HG03066 (cell line): ENCODE results near the gene SULF2.

Experiments
- ATAC-seq: cut with Tn5 transposase; IDR thresholded peaks from one replicate; pipeline ENCODE4 v1.9.1; 2021; ENCODE audit warnings: low read depth; ENCODE audit not compliant: unreplicated experiment

The SULF2 gene

DNA sequence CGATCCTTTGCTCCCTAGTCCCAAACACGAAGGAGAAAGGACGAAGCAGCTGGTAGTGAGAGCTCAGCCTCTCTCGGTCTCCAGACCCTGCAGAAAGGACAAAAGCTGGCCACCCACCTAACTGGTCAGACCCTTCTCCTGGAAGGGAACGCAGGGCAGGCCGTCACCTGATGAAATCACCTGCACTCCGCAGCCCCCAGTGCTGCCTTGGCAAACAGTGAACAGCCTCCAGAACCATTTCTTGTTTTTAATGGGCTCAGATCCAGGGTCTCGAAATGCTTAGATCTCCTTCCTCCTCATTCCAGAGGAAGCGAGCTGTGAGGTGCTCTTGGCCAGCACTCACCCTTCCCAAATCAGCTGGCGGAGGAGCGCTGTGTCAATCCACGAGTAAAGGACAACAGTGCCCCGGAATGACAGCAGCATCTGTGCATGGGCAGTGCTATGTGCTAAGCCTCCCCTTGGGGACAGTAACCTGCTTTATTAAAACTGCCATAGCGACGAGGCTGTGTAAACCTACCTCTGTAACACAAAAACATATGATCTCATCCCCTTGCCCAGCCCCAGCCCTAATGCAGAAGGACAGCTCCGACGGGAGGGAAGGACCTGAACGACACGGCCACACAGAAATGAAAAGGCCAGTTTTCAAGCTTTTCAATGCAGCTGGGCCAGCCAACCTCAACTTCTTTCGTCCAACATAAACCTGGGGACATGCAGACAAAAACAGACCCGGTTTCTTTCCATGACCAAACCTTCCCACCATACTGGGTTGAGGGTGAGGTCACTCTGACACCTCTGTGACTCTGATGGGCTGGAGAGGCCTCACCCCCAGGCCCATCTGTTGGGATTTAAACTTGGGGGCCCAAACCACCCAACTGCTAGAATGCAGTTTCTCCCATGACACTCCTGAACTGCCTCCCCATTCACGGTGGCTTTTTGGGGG lies 43.3 kb downstream of the SULF2 start:
- no peak for ATAC-seq

DNA sequence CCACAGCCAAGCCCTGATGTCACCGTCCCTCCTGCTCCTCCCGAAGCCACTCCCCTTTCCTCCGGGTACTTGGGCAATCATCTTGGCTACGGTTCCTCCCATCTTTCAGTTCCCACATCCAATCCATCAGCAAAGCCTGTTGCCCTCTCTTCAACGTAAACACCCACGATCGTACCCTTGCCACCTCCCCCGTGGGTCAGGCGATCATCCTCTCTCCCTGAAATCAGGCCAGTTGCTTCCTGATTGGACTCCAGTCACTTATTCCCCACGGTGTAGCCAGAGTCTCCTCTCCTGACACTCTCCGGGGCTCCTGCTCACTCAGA lies 44.5 kb downstream of the SULF2 start:
- no peak for ATAC-seq

DNA sequence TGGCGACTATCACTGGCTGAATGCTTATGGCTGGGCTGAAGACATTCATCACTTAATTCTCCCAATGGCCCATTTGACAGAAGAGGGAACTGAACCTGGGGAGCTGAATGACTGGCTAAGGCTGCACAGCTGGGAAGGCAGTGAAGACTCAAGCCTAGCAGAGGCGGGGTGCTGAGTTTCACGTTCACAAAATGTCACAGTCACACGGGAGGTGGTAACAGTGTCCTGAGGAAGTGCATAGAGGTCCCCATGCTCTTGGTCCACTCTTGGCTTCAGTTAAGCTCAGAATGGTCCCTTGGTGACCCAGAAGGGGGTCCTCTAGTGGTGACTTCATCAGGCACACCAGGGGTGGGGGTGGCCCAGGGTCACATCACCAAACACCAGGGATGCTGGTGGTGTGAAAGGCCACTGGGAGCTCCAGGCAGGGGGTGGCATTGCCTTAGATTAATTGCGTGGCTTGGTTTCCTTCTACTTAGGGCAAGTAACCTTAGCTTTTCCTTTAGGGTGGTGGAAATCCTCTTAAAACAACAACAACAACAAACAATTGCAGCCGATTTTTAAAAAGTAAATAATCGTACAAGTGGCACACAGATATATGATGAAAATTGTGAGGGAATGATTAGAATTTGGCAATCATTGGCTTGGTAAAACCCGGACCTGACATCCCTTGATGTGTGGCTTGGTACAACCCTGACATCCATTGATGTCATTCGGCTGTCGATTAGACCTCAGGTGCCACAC lies 45.0 kb downstream of the SULF2 start:
- ATAC-seq: no peak

DNA sequence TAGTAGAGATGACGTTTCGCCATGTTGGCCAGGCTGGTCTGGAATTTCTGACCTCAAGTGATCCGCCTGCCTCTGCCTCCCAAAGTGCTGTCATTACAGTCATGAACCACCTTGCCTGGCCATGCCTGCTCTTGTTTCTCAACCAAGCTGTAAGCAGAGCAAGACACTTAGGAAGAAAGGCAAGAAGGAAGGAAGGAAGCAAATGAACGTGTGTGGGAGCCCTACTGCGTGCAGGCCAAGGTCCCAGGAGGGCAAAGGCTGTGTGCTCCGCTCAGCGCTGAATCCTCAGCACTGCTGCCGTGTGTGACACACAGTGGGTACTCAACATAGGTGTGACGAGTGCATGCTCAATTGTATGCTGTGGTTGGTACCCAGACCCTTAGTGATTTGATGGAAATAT lies 47.4 kb downstream of the SULF2 start:
- no peak for ATAC-seq

DNA sequence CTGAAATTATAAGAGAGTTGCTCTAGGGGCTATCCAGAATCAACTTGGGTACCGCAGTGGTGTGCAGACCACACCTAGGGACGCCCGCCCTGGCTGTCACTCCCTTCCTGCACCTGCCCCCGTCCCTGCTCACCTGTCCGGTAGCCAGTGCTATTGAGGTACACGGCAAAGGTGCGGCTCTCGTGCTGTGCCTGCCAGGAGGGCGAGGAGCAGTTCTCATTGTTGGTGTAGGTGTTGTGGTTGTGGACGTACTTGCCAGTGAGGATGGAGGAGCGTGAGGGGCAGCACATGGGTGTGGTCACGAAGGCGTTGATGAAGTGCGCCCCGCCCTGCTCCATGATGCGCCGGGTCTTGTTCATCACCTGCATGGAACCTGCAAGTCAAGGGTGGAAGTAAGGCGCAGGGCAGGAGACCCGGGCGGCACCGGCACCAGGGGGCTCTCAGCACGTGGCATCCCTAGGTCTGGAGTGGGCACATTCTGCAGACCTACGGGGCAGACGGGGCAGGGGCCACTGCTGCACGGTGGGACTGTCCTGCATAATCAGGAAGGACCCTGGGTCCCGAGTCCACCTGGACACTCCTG lies 48.6 kb downstream of the SULF2 start:
- ATAC-seq: no peak

DNA sequence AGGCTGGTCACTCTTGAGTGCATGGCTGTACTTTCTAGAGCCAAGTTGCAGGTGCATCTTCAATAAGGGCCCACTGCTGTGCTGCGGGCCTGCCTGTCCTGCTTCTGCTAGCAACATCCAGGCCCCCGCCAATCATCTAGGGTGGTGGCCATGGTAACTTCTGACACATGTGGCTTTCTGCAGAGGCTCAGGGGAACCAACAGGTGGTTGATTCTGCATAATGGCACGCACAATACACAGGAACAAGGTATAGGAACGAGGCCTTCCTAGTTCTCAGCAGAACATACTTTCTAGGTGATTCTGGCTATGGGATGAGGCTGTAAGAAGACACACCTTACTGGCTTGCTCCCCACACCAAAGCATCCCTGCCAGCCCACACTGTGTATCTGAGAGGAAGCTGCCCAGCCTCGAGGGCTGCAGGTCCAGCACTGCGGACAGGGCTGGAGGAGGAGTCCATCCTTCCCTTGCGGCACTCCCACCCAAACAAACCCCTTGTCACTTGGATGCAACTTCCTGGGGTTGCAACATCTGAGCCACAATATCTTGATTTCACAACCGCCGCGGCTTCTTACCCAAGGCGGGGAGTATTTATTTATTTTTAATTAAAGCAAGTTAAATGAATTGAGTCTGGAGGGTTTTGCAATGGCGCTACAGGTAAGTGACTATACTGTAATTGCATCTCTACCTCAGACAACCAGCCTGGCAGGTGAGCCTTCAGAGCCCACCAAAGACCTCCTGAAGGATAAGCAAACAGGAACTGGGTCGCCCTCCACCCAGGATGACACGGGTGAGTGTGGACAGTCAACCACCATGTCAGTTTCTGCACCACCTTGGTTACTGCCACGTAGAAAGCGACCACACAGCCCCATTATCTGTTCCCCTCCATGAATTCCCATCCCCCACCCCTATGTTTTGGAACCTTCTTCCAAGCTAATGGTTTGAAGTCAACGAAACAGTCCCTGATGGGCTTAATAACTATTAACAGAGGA lies 49.6 kb downstream of the SULF2 start:
- no peak for ATAC-seq

DNA sequence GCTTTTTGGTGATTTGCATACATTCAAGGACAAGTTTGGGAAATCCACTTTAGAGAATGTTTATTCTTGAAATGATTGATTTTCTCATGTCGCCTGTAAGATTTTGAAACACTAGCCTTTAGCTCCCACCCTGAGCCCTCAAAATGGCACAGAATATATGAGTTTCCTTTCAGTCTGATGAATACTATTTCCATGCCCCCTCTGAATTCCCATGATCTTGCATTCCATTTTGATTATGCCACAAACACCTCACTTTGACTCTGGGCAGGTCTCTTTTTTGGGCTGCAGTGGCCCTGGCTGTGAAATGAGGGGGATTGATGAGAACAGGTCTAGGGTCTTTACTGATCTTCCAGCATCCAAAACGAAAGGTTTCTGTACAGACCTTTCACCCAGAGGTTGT lies 50.4 kb downstream of the SULF2 start:
- ATAC-seq: no peak

DNA sequence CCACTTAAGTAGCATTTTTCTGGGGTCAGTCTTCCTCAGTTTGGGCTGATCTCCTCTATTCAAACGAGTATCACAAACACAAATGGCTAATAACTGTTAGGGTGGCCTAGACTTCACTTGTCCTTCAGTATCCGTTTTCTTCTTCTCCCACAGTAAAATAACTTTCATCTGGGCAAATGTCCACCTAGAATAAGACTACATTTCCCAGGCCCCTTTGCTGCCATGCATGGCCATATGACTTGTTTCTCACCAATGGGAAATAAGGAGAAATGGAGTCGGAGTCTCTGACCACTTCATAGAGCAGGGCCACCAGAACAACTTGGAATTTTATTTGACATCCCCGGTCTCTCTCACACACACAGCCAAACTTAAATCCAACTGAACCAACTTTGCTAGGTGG lies 51.4 kb downstream of the SULF2 start:
- ATAC-seq: no peak

DNA sequence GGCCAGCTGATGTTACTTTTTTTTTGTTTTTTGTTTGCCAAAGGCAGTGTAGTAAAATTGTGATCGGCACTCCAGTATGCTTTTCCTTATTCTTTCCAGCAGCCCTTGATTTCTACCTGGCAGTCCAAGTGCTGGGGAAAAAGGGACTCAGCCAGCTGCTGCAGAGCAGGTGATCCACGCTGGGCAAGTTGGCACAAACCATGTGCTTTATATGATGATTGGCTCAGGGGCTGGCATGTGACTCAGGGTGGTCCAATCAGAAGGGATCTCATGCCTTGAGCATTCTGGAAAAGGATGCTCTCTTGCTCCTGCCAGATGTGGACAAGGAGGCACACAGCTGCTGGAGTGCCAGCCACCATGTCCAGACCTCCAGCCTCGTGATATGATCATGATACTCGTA lies 54.5 kb downstream of the SULF2 start:
- no peak for ATAC-seq

DNA sequence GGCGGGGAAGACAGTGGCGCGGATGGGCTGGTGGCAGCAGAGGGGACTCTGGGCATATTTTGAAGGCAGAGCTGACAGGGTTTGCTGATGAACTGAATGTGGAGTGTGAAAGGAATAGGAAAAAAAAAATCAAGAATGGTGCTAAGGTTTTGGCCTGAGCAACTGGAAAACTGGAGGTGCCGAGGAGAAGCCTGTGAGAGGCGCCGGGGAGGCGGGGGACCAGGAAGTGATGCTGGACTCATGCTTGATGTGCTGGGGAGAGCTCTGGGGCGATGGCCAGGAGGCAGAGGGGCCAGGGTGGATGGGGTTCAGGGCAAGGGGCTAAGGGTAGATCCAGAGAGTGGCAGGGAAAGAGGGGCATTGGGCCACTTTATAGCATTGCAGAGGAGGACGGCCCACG lies 55.8 kb downstream of the SULF2 start:
- ATAC-seq: no peak

DNA sequence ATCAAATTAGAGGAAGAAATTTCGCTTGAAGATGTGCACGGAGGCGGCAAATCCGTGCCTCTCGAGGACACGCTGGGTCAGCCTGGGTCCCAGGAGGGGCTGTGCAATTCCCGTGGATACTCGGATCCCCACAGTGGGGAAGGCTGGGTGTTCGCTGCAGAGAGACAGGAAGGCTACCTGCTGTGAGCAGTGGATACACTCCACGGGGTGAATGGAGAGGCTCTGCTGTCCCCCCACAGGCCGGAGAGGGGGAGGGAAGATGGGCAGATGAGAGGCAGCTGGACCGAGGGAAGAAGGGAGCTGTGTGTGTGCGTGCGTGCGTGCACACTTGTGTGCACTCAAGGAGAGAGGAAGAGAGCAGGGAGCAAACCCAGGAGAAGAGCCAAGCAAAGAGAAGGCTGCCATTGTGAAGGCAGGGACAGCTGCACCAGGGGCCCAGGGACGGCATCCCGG lies 57.3 kb downstream of the SULF2 start:
- ATAC-seq: no peak

DNA sequence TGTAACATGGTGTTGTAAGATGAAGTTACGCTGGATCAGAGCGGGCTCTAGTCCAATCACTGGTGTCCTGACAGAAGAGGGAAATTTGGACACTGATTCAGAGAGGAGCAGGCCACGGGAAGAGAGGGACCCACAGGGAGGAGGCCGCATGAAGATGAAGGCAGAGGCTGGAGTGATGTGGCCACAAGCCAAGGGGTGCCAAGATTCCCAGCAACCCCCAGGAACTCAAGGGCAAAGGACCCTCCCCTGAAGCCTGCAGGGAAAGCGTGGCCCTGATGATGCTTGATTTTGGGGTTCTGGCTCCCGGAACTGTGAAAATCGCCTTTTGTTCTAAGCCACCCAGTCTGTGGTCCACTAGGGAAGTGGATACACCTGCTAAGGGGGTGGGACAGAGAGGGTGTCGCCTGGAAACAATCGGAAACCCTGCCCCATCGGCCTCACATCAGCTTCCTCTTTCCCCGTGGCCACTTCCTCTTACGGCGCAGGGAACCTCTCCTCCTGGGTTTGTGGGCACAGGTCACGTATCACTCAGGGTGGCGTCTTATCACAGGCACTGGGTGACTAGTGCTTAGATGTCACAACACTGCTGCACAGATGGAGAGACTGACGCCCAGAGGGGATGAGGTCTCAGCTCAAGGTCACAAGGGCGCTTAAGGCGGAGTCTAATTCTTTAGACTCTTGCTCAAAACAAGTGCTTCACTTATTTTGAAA lies 58.0 kb downstream of the SULF2 start:
- no peak for ATAC-seq

DNA sequence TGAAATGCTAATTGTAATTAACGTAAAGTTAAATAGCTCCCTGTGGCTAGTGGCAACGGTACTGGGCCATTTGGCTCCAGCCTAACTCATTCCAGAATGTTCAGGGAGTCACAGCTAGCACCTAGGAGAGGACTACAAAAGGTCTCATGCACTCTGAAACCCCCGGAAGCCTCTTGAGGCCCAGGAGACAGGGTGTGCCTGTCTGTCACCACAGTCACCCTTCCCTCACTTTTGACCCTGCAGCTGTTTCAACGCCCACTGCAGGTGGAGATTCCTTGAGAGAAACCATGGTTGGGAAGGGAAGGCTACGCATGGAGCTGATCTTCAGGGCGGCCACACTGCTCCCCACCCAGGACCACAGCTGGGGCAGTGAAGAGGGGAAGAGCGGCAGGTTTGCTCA lies 58.6 kb downstream of the SULF2 start:
- ATAC-seq: no peak

DNA sequence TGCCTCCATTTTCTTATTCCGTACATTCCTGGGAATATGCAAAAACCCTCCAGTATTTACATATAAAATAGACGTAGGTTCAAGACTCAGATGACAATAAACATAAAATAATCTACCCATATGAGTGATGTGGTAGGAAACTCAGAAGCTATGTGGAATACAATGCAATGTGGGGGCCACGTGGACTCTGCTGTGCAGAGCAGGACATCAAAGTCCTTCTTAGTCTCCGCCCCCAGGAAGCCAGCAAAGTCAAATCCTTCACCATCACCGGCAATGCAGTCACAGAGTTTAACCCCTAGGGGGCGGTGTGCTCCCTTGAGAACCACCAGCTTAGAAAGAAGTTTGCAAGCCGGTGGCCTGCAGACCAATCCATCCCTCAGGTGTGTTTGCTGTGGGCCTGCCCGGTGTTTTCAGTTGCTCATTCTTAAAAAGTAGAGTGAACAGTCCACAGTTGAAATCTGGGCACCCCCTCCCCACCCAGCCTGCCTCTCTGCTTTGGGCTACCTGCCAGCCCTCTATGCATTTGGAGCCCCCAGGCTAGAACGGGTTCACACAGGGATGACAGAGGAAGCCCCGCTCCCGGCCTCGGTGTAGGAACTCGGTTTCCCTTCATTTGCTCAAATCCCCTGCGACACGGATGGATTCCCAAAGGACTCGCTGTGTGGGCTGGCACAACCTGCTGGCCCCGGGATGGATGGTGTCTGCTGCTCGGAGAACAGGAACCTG lies 59.9 kb downstream of the SULF2 start:
- no peak for ATAC-seq

DNA sequence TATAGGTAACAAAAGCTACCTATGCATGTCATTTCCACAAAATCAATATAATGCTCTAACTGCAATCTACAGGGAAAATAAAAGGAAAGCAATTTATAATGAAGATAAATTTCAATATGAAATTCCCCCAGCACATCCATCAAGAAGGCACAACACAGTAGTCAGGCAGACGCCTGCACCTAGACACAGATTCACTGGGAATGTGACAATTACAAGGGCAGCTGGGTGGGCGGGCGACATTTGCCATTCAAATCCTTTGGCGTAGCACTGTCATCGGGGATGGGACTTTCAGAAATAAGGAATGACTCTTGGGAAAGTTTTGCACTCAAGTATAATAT lies 60.4 kb downstream of the SULF2 start:
- ATAC-seq: no peak

DNA sequence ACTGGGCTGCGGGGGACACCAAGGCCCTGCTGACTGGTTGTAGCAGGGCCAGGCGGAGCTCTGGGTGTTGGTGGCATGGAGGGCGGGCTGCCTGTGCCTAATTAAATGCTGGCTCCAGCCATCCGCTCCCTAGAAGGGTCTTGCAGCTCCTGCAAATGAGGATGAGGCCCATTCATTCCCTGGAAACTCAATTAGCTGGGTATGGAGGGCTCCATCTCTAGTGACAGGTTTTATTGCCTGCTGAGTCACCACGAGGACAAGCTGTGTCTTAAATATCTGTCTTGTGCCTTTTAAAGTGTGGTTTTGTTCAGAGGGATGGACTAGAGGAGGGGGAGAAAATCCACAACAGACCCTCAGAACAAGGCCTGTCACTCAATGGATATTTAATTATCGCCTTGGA lies 60.9 kb downstream of the SULF2 start:
- no peak for ATAC-seq

DNA sequence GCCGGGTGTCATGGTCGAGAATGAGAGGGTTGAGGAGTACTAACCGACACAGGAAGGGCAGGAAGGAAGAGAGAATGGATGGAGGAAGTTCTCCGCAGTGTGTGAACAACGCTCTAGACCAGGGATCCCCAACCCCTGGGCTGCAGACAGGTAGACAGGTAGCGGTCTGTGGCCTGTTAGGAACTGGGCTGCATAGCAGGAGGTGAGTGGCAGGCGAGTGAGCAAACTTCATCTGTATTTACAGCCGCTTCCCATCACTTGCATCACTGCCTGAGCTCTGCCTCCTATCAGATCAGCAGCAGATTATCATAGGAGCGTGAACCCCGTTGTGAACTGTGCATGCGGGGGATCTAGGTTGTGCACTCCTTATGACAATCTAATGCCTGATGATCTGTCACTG lies 62.0 kb downstream of the SULF2 start:
- ATAC-seq: no peak

DNA sequence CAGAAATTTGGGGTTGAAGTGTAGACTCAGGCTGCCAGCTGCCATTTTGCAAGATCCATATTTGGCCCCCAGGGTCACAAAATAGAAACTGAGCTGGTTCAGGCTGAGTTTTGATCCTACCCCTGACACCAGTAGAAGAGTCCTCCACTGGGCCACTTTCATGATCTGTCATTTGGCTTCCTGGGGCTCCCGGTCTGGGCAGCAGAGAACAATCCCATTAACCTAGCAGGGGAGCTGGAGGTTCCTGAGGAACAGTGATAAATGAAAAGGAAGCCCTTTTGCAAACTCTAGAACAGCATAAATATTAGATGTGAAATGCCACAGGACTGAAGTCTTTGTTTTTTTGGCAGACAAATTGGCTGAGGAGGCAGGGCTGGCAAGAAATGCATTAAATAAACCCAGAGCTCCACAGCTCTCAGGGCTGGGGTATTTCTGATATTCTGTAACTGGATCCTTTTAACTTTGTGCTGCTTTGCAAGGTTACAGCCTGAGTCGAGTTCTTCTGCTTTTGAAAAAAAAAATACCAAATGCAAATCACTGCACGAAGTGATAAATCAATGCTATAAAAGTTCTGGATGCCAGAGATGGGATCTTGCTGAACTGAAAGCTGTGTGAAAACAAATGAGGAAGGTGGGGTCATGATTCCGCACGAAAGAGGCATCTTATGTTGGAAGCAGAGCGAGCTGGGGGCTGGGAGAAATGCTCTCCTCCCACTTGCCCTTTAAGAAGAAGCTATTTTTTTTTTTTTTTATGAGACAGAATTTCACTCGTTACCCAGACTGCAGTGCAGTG lies 64.4 kb downstream of the SULF2 start:
- ATAC-seq: no peak

DNA sequence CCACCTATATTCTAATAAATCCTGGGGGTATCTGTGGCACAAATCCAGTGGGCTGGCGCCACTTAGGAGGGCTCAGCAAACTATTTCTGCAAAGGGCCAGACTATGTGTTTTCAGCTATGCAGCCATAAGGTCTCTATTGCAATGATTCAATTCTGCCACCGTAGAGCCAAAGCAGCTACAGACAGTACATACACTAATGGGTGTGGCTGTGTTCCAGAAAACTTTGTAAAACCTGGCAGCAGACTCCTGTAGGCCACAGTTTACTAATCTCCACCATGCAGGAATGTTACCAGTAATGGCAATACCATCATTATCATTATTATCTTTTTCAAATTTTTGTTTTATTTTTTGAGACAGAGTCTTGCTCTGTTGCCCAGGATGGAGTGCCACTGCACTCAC lies 65.7 kb downstream of the SULF2 start:
- no peak for ATAC-seq
